Activated CD4-positive, alpha-beta T cell treated with anti-CD3 and anti-CD28 coated beads, Interleukin-2, amount 10 ng/mL, durations not matched to agents 24 days and 14 days (primary cell): ENCODE measurements around the gene SBF2. TPM values are rescaled to one million over a fixed set of nuclear protein-coding genes. Genes with fewer than 3 reads are reported as not detected.
A peak's percentile ranks its signal among the peaks of the same experiment; 100 is the strongest.

Experiments
- DNase-seq: peaks from one replicate; pipeline ENCODE4 v3.0.0; 2022
- H3K27ac Mint-ChIP-seq: one replicate; pipeline ENCODE4 v1.8.0; 2022; ENCODE audit warnings: mild to moderate bottlenecking, mixed read lengths
- H3K27me3 Mint-ChIP-seq: one replicate; pipeline ENCODE4 v1.8.0; 2022; ENCODE audit warnings: mixed read lengths
- H3K36me3 Mint-ChIP-seq: one replicate; pipeline ENCODE4 v1.8.0; 2022; ENCODE audit warnings: low read depth, mild to moderate bottlenecking, mixed read lengths
- H3K4me1 Mint-ChIP-seq: one replicate; pipeline ENCODE4 v1.8.0; 2021; ENCODE audit warnings: mixed read lengths
- H3K4me3 Mint-ChIP-seq: one replicate; pipeline ENCODE4 v1.8.0; 2022; ENCODE audit warnings: mild to moderate bottlenecking, moderate library complexity, mixed read lengths
- H3K9me3 Mint-ChIP-seq: one replicate; pipeline ENCODE4 v1.8.0; 2021; ENCODE audit warnings: mixed read lengths
- intact Hi-C: fragments of 100-400 bp; cut with micrococcal nuclease; formaldehyde crosslinking; loops from one replicate; pipeline ENCODE4 v1.15.1; 2023
- total RNA-seq: library from RNA; stranded (reverse); gene quantifications from 2 replicates; pipeline ENCODE4 v1.2.3, GENCODE V29; 2022

SBF2 gene
- total RNA-seq, 1 donor from 2014 or later = 9.1 TPM

DNA sequence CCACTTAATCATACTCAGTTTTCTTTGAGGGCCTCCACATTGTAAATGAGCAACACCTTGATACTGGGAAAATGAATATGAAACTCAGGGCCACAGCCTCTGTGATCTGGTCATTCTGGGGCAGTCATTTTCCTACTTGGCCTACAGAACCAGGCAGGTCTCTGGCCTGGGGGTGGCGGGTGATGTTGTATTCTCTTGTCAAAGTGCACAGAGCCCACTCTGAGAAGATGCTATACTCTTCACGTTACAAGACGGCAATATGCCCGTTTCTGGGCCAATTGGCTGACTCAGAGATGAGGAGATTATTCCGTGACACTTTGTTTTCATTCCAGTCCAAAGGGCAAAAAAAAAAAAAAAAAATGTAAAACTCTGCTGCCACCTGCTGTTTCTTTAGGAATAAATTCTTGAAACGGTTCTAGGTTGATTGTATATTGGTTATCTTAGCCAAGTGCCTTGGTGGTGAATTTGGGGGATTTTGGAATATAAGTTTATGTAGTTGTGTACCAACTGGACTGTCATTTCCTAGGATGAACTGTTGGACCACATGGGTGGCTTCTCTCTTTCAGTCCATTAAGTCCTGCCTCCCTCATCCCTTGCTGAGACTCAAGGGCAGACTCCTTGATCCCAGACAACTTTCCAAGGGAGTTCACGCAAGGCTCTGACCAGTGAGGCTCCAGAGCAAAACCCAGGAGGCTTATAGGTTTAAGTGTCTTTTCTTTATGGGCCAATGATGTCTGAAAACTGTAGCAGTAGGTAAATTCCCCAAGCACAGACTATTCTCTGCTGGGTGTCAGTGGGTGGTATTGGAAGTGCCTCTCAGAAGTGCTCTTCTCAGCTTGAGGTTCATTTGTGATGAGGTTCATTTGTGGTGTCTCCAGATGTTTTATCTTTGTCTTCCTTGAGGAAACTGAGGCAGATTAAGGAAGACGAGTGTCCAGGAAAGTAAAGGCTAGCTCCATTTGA lies 29.1 kb upstream of the SBF2 start:
- Mint-ChIP-seq H3K4me3 (peak overlapping the region; percentile 62), H3K27ac (peak overlapping the region; percentile 94), H3K9me3 (no peaks in the 10 kb centered on the region), H3K36me3 (no peaks in the 10 kb centered on the region), H3K4me1 (peaks cover 21% of the 10 kb centered on the region), H3K27me3 (peaks cover 13% of the 10 kb centered on the region)
- intact Hi-C loops = loop anchor here (1.0 to 10.0 kb wide), 7 partner anchors 16 to 710 kb away; no protein-coding TSS in a partner anchor
- DNase-seq = peak; percentile 85

DNA sequence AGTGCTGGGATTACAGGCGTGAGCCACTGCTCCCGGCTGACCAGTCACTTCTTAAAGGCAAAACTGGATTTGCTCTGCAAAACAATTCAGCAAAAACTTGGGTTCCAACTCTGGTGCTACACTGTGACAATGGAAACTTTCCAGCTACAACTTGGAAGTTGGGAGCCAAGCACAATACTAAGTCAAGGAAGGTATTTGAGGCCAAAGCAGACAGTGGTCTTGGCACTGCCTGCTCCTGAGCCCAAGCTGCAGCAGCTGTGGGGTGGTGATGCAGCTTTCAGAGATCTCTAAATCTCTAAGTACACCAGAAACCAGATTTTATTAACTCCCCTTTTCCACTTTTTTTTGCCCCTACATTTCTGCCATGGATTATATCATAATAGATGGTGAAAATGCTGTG lies 28.4 kb upstream of the SBF2 start:
- intact Hi-C loops = loop anchor here (5.0 to 10.0 kb wide), 3 partner anchors 248 to 460 kb away; no protein-coding TSS in a partner anchor
- Mint-ChIP-seq H3K4me1 (peaks cover 28% of the 10 kb centered on the region), H3K4me3 (peak overlapping the region; percentile 62), H3K36me3 (no peaks in the 10 kb centered on the region), H3K27me3 (peaks cover 13% of the 10 kb centered on the region), H3K27ac (peak overlapping the region; percentile 94), H3K9me3 (no peaks in the 10 kb centered on the region)
- DNase-seq = no peak

DNA sequence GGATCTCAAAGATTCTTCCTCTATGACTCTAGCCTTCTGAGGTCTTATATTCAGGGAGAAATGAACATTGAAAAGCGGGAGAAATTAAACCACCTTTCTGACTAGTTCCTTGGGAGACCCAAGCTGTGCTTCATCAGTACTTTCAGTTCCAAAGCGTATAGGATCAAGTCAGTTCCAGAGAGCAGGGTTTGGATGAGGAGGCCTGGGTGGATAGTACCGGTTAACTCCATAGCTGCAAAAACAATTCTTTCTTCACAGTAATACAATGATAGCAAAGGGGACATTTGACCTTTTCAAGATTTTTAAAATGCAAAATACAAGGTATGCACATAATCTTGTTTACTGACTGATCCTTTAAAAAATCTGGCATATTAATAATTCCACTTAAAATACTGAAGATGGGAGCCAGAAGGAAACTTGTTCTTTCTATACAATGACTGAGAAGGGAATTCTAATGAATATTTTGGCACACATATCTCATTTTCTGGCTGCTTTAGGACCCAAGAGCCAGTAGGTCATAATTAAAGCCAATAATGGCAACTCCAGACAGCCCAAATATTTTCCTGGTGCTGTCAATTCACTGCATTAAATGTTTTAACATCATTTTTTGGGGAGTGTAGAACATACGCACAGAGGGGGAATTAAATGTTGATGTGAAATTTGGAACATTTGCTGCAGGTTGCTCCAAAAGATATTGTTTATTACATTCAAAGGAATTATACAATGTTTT lies 26.9 kb upstream of the SBF2 start:
- no peaks in the 10 kb centered on the region for H3K36me3 Mint-ChIP-seq
- peaks cover 14% of the 10 kb centered on the region for H3K27me3 Mint-ChIP-seq
- H3K4me3 Mint-ChIP-seq = no peak overlapping the region
- intact Hi-C loops = loop anchor here (5.0 to 10.0 kb wide), 3 partner anchors 246 to 459 kb away; no protein-coding TSS in a partner anchor
- no peak overlapping the region for H3K27ac Mint-ChIP-seq
- no peaks in the 10 kb centered on the region for H3K9me3 Mint-ChIP-seq
- no peak for DNase-seq
- peaks cover 30% of the 10 kb centered on the region for H3K4me1 Mint-ChIP-seq

DNA sequence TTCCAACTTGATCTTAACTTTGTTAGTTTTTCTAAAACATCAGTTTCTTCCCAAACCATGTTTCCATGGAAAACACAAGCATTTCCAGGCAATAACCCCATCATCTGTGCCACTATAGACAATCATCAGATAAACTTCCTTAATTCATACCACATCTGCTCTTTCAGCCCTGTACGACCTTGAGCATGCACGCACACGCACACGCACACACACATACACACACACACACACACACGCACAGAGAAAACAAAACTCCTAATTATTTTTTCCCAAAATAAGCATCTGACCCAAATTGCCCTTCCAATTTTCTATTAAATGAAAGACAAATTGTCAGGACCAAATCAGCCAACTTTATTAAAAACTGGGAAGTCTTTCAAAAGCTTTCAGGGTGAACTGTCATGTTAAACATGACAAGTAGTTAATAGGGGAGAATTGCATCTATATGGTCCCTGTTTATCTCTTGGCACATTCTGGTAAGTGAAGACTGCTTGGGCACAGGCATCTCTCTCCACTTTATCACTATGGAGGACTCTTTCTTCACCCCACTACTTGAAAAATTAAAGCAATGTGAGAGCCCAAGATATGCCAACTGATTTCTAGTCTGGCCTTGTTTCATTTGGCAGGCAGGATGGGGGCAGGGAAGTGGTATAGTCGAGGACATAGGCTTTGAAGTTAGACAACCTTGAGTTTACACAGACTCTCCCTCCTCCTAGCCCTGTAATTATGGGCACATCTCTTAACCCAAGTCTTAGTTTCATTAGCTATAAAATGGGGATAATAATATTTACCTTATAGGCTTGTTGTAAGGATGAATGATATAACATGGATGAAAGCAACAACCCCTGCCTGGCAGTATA lies 25.9 kb upstream of the SBF2 start:
- H3K27me3 Mint-ChIP-seq = peaks cover 10% of the 10 kb centered on the region
- no peaks in the 10 kb centered on the region for H3K9me3 Mint-ChIP-seq
- H3K4me3 Mint-ChIP-seq = no peak overlapping the region
- H3K4me1 Mint-ChIP-seq = peaks cover 32% of the 10 kb centered on the region
- H3K27ac Mint-ChIP-seq = no peak overlapping the region
- no peak for DNase-seq
- intact Hi-C loops = loop anchor here (5.0 to 10.0 kb wide), 3 partner anchors 245 to 458 kb away; no protein-coding TSS in a partner anchor
- H3K36me3 Mint-ChIP-seq = no peaks in the 10 kb centered on the region

DNA sequence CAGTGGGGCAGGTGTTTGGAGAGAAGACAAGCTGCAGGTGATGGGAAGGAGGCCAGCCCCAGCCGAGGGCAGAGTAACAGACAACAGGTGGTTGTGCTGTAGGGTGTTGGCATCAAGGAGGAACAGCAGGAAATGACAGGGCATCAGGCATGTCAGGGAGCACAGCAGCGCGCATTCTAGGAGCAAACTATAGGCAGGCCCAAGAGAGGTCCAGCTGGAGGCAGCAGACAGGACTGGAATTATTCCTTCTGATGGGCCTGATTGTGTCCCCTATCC lies 24.4 kb upstream of the SBF2 start:
- Mint-ChIP-seq H3K4me1 (peaks cover 34% of the 10 kb centered on the region), H3K4me3 (no peak overlapping the region), H3K27ac (no peak overlapping the region), H3K9me3 (no peaks in the 10 kb centered on the region), H3K36me3 (no peaks in the 10 kb centered on the region), H3K27me3 (peaks cover 8% of the 10 kb centered on the region)
- no peak for DNase-seq
- intact Hi-C loops = no loop called here

DNA sequence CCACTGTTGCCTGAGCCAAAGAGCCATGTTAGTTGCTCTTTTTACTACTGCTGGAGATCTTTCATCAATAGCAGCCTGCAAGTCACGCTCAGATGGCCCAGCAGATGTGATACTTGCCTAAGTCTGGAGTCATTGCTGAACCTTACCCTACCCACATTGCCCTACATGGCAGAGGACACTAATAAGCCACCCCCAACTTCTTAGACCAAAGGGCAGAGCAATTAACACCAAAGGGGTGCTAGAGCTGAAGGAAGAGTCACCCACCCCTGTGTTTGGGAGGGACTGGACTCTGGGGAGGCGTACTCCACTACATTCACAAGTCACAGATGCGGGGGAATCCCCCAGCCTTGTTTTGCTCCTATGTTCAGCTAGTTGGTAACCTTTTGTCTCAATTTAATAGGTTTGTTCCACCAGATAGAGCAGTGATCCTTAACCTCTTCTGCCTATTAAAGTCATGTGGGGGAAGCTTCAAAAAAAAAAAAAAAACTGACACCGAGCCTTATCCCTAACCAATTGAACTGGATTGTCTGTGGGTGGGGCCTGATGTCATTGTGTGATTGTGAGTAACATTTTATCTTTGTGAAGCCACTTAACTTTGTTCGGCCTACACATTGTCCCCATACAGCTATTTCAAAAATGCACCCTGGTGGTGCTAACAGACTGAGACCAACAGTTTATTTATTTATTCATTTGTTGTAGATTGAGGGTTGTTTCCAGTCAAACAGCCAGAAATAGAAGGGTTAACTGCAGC lies 23.9 kb upstream of the SBF2 start:
- intact Hi-C loops = no loop called here
- H3K36me3 Mint-ChIP-seq = no peaks in the 10 kb centered on the region
- H3K4me1 Mint-ChIP-seq = peaks cover 29% of the 10 kb centered on the region
- H3K27ac Mint-ChIP-seq = no peak overlapping the region
- no peaks in the 10 kb centered on the region for H3K9me3 Mint-ChIP-seq
- H3K4me3 Mint-ChIP-seq = no peak overlapping the region
- peaks cover 7% of the 10 kb centered on the region for H3K27me3 Mint-ChIP-seq
- no peak for DNase-seq

DNA sequence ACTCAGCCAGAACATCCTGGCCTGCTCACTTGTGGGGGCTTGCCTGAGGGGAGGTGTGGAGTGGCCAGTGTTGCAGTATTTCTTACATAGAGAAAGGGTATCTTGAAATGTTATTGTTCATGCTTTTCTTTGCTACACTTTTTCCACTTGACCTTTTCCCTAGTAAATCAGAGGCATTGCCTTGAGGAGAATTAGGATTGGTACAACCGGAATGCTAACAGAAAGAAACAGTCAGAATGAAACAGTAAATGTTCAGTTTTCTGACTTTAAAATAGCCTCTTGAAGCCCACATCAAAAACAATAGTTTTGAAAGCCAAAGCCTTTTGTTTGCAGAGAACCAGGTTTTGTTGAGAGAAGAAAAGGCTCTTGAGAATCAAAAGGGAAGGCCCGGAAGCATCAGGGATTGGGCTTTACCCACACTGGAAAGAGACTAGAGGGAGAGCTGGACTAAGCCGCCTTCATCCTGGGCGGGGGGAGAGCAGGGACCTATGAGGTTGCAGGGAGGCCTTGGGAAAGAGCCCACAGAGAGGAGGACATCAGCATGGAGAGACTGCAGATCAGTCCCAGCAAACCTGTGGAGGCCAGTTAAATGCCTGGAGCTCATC lies 23.2 kb upstream of the SBF2 start:
- no peak for DNase-seq
- Mint-ChIP-seq H3K27ac (no peak overlapping the region), H3K36me3 (no peaks in the 10 kb centered on the region), H3K9me3 (no peaks in the 10 kb centered on the region), H3K4me3 (no peak overlapping the region), H3K4me1 (peaks cover 22% of the 10 kb centered on the region), H3K27me3 (peaks cover 10% of the 10 kb centered on the region)
- intact Hi-C loops = no loop called here

DNA sequence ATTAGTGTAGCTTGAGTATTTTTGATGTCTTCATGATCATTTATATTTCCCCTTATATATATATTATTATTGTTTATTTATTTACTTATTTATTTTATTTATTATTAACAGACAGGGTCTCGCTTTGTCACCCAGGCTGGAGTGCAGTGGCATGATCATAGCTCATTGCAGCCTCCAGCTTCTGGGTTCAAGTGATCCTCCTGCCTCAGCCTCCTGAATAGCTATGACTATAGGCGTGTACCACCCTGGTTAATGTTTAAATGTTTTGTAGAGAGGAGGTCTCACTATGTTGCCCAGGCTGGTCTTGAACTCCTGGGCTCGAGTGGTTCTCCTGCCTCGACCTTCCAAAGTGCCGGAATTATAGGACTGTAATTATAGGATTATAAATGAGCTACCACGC lies 21.1 kb upstream of the SBF2 start:
- Mint-ChIP-seq H3K4me3 (no peak overlapping the region), H3K36me3 (no peaks in the 10 kb centered on the region), H3K27me3 (peaks cover 18% of the 10 kb centered on the region), H3K27ac (no peak overlapping the region), H3K9me3 (no peaks in the 10 kb centered on the region), H3K4me1 (peaks cover 22% of the 10 kb centered on the region)
- intact Hi-C loops = no loop called here
- DNase-seq = no peak

DNA sequence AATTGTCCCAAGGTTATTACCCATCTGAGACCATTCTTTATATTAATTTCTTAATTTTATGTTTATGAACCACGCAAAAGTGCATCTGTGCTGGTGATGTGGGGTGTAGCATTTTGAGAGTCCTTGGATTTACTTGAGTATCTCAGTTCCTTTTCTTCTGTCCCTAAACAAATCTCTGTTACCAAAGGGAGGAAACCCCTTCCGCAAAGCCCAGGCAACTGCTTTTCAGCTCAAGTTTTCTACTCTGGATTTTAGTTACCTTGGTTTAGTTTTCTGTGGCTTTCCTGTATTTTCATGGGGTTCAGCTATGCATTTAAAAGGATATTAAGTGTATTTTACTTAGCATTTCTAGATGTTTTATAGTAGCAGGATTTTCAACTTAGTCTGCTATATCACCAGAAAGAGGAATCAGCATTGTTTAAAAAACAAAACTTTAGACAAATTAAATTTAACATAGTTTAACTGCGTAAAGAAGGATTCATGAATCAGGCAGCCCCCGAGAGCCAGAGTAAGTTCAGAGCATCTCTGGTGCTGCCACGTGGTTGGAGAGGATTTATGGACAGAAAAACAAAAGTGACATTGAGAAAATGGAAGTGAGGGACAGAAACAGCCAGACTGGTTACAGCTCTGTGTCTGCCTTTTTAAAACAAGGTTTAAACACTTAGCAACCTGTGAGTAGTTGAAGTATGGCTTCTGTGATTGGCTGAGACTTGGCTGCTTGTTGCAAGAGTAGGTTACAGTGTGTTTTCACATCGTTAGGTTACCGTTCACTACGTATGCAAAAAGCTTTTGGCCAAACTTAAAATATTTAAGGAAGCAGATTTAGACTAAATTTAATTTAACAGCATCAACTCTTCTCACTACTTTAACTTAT lies 20.4 kb upstream of the SBF2 start:
- H3K9me3 Mint-ChIP-seq = no peaks in the 10 kb centered on the region
- no peaks in the 10 kb centered on the region for H3K36me3 Mint-ChIP-seq
- intact Hi-C loops = no loop called here
- H3K27ac Mint-ChIP-seq = no peak overlapping the region
- H3K4me1 Mint-ChIP-seq = peaks cover 25% of the 10 kb centered on the region
- H3K27me3 Mint-ChIP-seq = peaks cover 20% of the 10 kb centered on the region
- DNase-seq = peak; percentile 83
- no peak overlapping the region for H3K4me3 Mint-ChIP-seq

DNA sequence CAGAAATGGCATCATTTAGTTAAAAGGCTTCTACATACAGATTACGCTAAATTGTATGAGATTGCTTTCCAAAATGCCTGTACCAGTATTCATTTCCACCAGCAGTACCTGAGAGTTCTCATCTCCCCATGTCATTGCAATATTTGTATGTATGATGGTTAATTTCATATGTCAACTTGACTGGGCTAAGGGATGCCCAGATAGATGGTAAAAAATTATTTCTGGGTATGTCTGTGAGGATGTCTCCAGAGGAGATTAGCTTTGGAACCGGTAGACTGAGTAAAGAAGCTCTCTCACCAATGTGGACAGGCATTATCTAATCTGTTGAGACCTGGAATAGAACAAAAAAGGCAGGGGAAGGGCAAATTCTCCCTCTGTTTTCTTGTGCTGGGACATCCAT lies 17.8 kb upstream of the SBF2 start:
- Mint-ChIP-seq H3K4me1 (peaks cover 28% of the 10 kb centered on the region), H3K9me3 (no peaks in the 10 kb centered on the region), H3K27me3 (peaks cover 24% of the 10 kb centered on the region), H3K27ac (no peak overlapping the region), H3K4me3 (no peak overlapping the region), H3K36me3 (peaks cover 2% of the 10 kb centered on the region)
- DNase-seq = no peak
- intact Hi-C loops = no loop called here

DNA sequence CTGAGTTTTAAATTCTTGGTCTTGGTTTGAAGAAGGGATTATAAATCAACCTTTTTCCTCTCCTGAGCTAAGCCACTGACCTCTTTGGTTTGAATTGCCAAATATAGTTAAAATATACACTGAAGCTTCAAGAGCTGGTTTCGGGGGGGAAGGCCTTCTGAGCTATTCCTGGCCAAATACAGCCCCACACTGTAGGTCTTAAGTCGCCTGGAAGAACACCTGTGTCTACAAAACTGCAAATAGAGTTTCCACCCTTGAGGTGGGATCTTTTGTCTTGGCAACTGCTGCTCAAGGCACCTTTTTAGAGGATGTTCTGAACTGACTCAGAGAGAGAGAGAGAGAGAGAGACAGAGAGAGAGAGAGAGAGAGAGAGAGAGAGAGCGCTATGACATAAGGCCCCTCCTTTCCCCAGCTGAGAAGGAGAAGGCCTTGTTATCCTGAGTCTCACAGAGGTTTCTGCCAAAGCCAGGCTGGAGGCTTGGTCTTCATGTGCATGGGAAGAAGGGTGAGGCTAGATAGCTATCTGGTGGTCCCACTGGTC lies 16.4 kb upstream of the SBF2 start:
- H3K4me3 Mint-ChIP-seq = no peak overlapping the region

More for the DNA sequence above, 16.4 kb upstream of the SBF2 start:
- Mint-ChIP-seq H3K27ac (peak overlapping the region; percentile 67), H3K4me1 (peaks cover 39% of the 10 kb centered on the region), H3K36me3 (peaks cover 3% of the 10 kb centered on the region), H3K9me3 (no peaks in the 10 kb centered on the region), H3K27me3 (peaks cover 30% of the 10 kb centered on the region)
- intact Hi-C loops = no loop called here
- DNase-seq = no peak
